Endothelial cell of umbilical vein (primary cell): ENCODE results near the gene LTO1. TPM values are rescaled to one million over a fixed set of nuclear protein-coding genes. Genes with fewer than 3 reads are reported as not detected.

Source experiments
- BruUV-seq: library from RNA; stranded (reverse); fragments of 400-500 nt; replicated peaks from 2 replicates; lab custom pipeline; 2021; lab: Mats Ljungman, UMichigan
- CTCF ChIA-PET: fragments of 300-600, 350-600 bp; sonication (Branson Sonifier 250); formaldehyde crosslinking; loops from one replicate; lab custom pipeline; 2021; ENCODE audit warnings: antibody characterized with exemption, inconsistent platforms; lab: Charles Lee
- POLR2A ChIA-PET: fragments of 300-600, 350-600 bp; sonication (Branson Sonifier 250); formaldehyde crosslinking; loops from one replicate; lab custom pipeline; 2021; ENCODE audit warnings: antibody characterized with exemption, inconsistent platforms; lab: Charles Lee
- DNase-seq: peaks from one replicate; pipeline ENCODE4 v3.0.0-alpha.2; 2011; ENCODE audit warnings: low read depth, low spot score
- FAIRE-seq: peaks from 2 replicates; lab custom pipeline; 2011; peaks lifted over from hg19 to GRCh38; lab: Jason Lieb, UNC
- H2AFZ ChIP-seq: 2 replicates; pipeline ENCODE4 v1.6.0; 2012; ENCODE audit warnings: low read depth, low read length, control low read depth, inconsistent platforms
- H3K27ac ChIP-seq: 2 replicates; pipeline ENCODE4 v1.5.1; 2011; ENCODE audit warnings: low read depth, mild to moderate bottlenecking, control low read depth, low read length, moderate library complexity; ENCODE audit not compliant: insufficient read depth
- H3K27me3 ChIP-seq, 2 experiments: 2 replicates each; pipeline versions ENCODE4 v1.6.0 to v1.6.1; 2011; ENCODE audit warnings: low read length in 2 of 2, mixed read lengths in 1 of 2; ENCODE audit not compliant: control insufficient read depth in 2 of 2, insufficient read depth in 2 of 2
- H3K36me3 ChIP-seq, 2 experiments: 2 replicates in 1 of 2; 3 replicates in 1 of 2; pipeline ENCODE4 v1.5.1; 2011; ENCODE audit warnings: low read length in 2 of 2, mild to moderate bottlenecking in 1 of 2, moderate library complexity in 1 of 2; ENCODE audit not compliant: control insufficient read depth in 2 of 2, insufficient read depth in 2 of 2; ENCODE audit errors: extremely low read depth in 1 of 2
- H3K4me1 ChIP-seq: 3 replicates; pipeline ENCODE4 v1.5.1; 2011; ENCODE audit warnings: mild to moderate bottlenecking, low read length; ENCODE audit not compliant: control insufficient read depth, insufficient read depth; ENCODE audit errors: extremely low read depth
- H3K4me2 ChIP-seq: 2 replicates; pipeline ENCODE4 v1.6.1; 2011; ENCODE audit warnings: low read length, control low read depth, mixed read lengths; ENCODE audit not compliant: insufficient read depth
- H3K4me3 ChIP-seq, 3 experiments: fragments of 200-600 bp in 1 of 3; sonication (generic), shearing (Covaris generic) in 1 of 3; replicated peaks in 1 of 3; 2 replicates each; pipeline ENCODE4 v1.5.1; 2011 to 2016; ENCODE audit warnings: control low read depth in 3 of 3, low read length in 3 of 3, mild to moderate bottlenecking in 2 of 3, inconsistent platforms in 1 of 3, low read depth in 1 of 3, moderate library complexity in 1 of 3; ENCODE audit not compliant: insufficient read depth in 1 of 3
- H3K79me2 ChIP-seq: 2 replicates; pipeline ENCODE4 v1.6.0; 2012; ENCODE audit warnings: low read length, inconsistent platforms; ENCODE audit not compliant: control insufficient read depth, insufficient read depth
- H3K9ac ChIP-seq: replicated peaks from 2 replicates; pipeline ENCODE3; 2011; ENCODE audit warnings: low read length, control low read depth; ENCODE audit not compliant: insufficient read depth; ENCODE audit errors: extremely low read depth
- H3K9me1 ChIP-seq: replicated peaks from 3 replicates; pipeline ENCODE4 v1.6.0; 2011; ENCODE audit warnings: mild to moderate bottlenecking, low read length; ENCODE audit not compliant: control insufficient read depth, insufficient read depth; ENCODE audit errors: extremely low read depth
- H3K9me3 ChIP-seq: replicated peaks from 2 replicates; pipeline ENCODE4 v1.5.1; 2012; ENCODE audit warnings: low read length, inconsistent platforms; ENCODE audit not compliant: control insufficient read depth, insufficient read depth
- H4K20me1 ChIP-seq: replicated peaks from 2 replicates; pipeline ENCODE3; 2011; ENCODE audit warnings: mild to moderate bottlenecking, low read length; ENCODE audit not compliant: control insufficient read depth, insufficient read depth; ENCODE audit errors: extremely low read depth
- CTCF ChIP-seq, 2 donors: IDR thresholded peaks; 1 replicate in 1 of 2; 2 replicates in 1 of 2; pipeline ENCODE4 v1.5.1; 2011; ENCODE audit warnings: low read length in 2 of 2, mild to moderate bottlenecking in 2 of 2, moderate library complexity in 2 of 2, control low read depth in 1 of 2, inconsistent platforms in 1 of 2, low read depth in 1 of 2; ENCODE audit not compliant: insufficient read depth in 1 of 2; ENCODE audit errors: extremely low read depth in 1 of 2
- EZH2 ChIP-seq: IDR thresholded peaks from 2 replicates; pipeline ENCODE4 v1.6.1; 2012; ENCODE audit warnings: borderline replicate concordance, low read depth, mild to moderate bottlenecking, moderate library complexity, low read length, inconsistent platforms; ENCODE audit not compliant: severe bottlenecking
- FOS ChIP-seq: IDR thresholded peaks from 2 replicates; pipeline ENCODE4 v1.6.1; 2011; ENCODE audit warnings: mild to moderate bottlenecking, low read length, moderate library complexity, borderline replicate concordance; ENCODE audit not compliant: insufficient read depth
- GATA2 ChIP-seq: IDR thresholded peaks from 2 replicates; pipeline ENCODE4 v1.7.0; 2011; ENCODE audit warnings: low read depth, mild to moderate bottlenecking, moderate library complexity, mixed read lengths, low read length; ENCODE audit not compliant: insufficient read length, insufficient read depth
- JUN ChIP-seq: IDR thresholded peaks from 2 replicates; pipeline ENCODE4 v1.6.1; 2011; ENCODE audit warnings: borderline replicate concordance, low read depth; ENCODE audit not compliant: insufficient read length, insufficient read depth
- MYC ChIP-seq: IDR thresholded peaks from one replicate; pipeline ENCODE4 v1.6.1; 2011; ENCODE audit warnings: mild to moderate bottlenecking, low read depth, low read length
- POLR2A ChIP-seq: IDR thresholded peaks from 2 replicates; pipeline ENCODE4 v1.6.1; 2012; ENCODE audit warnings: low read depth, mild to moderate bottlenecking, control low read depth, low read length
- POLR2AphosphoS5 ChIP-seq: IDR thresholded peaks from 2 replicates; pipeline ENCODE4 v1.6.1; 2012; ENCODE audit warnings: low read depth, mild to moderate bottlenecking, control low read depth, low read length, moderate library complexity; ENCODE audit not compliant: insufficient read depth
- dilution Hi-C: fragments of 300-500 bp; cut with MboI; formaldehyde crosslinking; loops from one replicate; pipeline ENCODE4 v1.15.0; 2019; ENCODE audit warnings: low sequenced_read_pairs; ENCODE audit not compliant: extremely low pct_ligation_motif_present
- intact Hi-C: fragments of 100-400 bp; cut with micrococcal nuclease; formaldehyde crosslinking; loops from one replicate; pipeline ENCODE4 v1.10.0; 2022
- polyA plus RNA-seq, 4 experiments: library from polyadenylated mRNA; depleted of rRNA in 3 of 4; stranded (reverse) in 3 of 4; unstranded in 1 of 4; fragments of >200 nt; gene quantifications; 2 replicates each; pipeline versions ENCODE4 v1.2.1 to v1.2.3, GENCODE V29; 2011 to 2012; ENCODE audit warnings: missing spikeins in 1 of 4
- total RNA-seq: library from RNA; stranded (reverse); gene quantifications from 2 replicates; pipeline ENCODE4 v1.2.3, GENCODE V29; 2021
- TF ChIP-seq, protein P1 (sequence below): IDR thresholded peaks from 2 replicates; pipeline ENCODE4 v1.6.1; 2011; ENCODE audit not compliant: insufficient read depth, insufficient read length

The LTO1 gene
- total and polyA plus RNA-seq, 2 donors (not counting 3 experiments of a cell fraction or from before 2014, with no cell fraction given): 26.8 to 30.9 TPM

GRCh38 chr11:69695581-69695980 is 20.4 kb upstream of the LTO1 start:
- Histone ChIP-seq H3K4me1 (peaks cover 3% of the 10 kb centered on the region), H3K79me2 (no peaks in the 10 kb centered on the region), H3K36me3 (no peaks in the 10 kb centered on the region), H3K27ac (no peak overlapping the region), H3K4me2 (no peak overlapping the region), H4K20me1 (no peaks in the 10 kb centered on the region), H3K9me3 (no peaks in the 10 kb centered on the region), H3K9me1 (no peaks in the 10 kb centered on the region), H3K4me3 (no peak overlapping the region), H3K9ac (no peak overlapping the region), H3K27me3 (peaks cover 2 to 8% of the 10 kb centered on the region in 2 experiments), H2AFZ (no peak overlapping the region)
- CTCF ChIA-PET: interaction anchor here (0.6 to 1.4 kb wide), 3 partner anchors 12 to 564 kb away, joined by 3 to 5 read pairs (median 3); no protein-coding TSS in a partner anchor
- dilution Hi-C loops (no loop called here), intact Hi-C loops (no loop called here)
- no TSS peak for BruUV-seq
- FAIRE-seq (no peak), DNase-seq (no peak)
- POLR2A ChIA-PET: interaction anchor here (0.7 kb wide), 1 partner anchor 13 kb away, joined by 9 read pairs; no protein-coding TSS in a partner anchor
- TF ChIP-seq MYC (no peak), JUN (no peak), EZH2 (no peak), POLR2AphosphoS5 (no peak), FOS (no peak), GATA2 (no peak)

GRCh38 chr11:69694781-69695180 is 19.6 kb upstream of the LTO1 start:
- H3K36me3 ChIP-seq: no peaks in the 10 kb centered on the region
- no peak overlapping the region for H3K9ac ChIP-seq
- H4K20me1 ChIP-seq: no peaks in the 10 kb centered on the region
- H3K9me3 ChIP-seq: no peaks in the 10 kb centered on the region
- no peak for FAIRE-seq
- H3K4me1 ChIP-seq: no peaks in the 10 kb centered on the region
- ChIA-PET POLR2A (no interaction called here), CTCF (interaction anchor here (1.1 kb wide), 1 partner anchor 11 kb away, joined by 3 read pairs; no protein-coding TSS in a partner anchor)
- H2AFZ ChIP-seq: no peak overlapping the region
- no peak overlapping the region for H3K4me3 ChIP-seq
- TF ChIP-seq EZH2 (no peak), JUN (no peak), POLR2A (no peak), POLR2AphosphoS5 (no peak), CTCF (IDR thresholded peaks at IDR 0.05; ENCODE audit: extremely low read depth in 1 of 2, insufficient read depth in 1 of 2, low read depth in 1 of 2, low read length in 2 of 2) (no peak)
- TF ChIP-seq, protein P1, sequence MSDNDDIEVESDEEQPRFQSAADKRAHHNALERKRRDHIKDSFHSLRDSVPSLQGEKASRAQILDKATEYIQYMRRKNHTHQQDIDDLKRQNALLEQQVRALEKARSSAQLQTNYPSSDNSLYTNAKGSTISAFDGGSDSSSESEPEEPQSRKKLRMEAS: no peak
- no TSS peak for BruUV-seq
- intact Hi-C loops: no loop called here
- DNase-seq: no peak
- H3K9me1 ChIP-seq: no peaks in the 10 kb centered on the region
- peaks cover 2 to 8% of the 10 kb centered on the region in 2 experiments for H3K27me3 ChIP-seq
- H3K27ac ChIP-seq: no peak overlapping the region
- no peak overlapping the region for H3K4me2 ChIP-seq
- H3K79me2 ChIP-seq: no peaks in the 10 kb centered on the region
- dilution Hi-C loops: no loop called here
